GM18951 (cell line): ENCODE measurements around the gene TOP2B.

Experiments used
- POLR2A ChIP-seq: IDR thresholded peaks from 4 replicates; pipeline ENCODE4 v1.6.1; 2011; ENCODE audit warnings: mild to moderate bottlenecking; ENCODE audit not compliant: insufficient read length, insufficient read depth; ENCODE audit errors: extremely low read depth
- in situ Hi-C: fragments of 300-500 bp; cut with MboI; formaldehyde crosslinking; loops from one replicate; pipeline ENCODE4 v1.12.0; 2022; ENCODE audit warnings: low sequenced_read_pairs, mixed read lengths, inconsistent platforms; ENCODE audit not compliant: unreplicated experiment

TOP2B gene

GRCh38 chr3:25662736-25663320 lies 1.9 kb downstream of the TOP2B start:
- no peak for TF ChIP-seq POLR2A
- in situ Hi-C loops: loop anchor here (25.0 kb wide), 2 partner anchors 199 to 1049 kb away; no protein-coding TSS in a partner anchor

GRCh38 chr3:25661694-25662437 lies 2.8 kb downstream of the TOP2B start:
- no peak for TF ChIP-seq POLR2A
- in situ Hi-C loops: loop anchor here (25.0 kb wide), 2 partner anchors 200 to 1050 kb away; no protein-coding TSS in a partner anchor

GRCh38 chr3:25658836-25659235 lies 5.9 kb downstream of the TOP2B start:
- in situ Hi-C loops: loop anchor here (25.0 kb wide), 2 partner anchors 203 to 1053 kb away; no protein-coding TSS in a partner anchor
- no peak for TF ChIP-seq POLR2A

- in situ Hi-C loops: loop anchor here (25.0 kb wide), 2 partner anchors 205 to 1055 kb away; no protein-coding TSS in a partner anchor
- no peak for TF ChIP-seq POLR2A
Observed at GRCh38 chr3:25657293-25657692, 7.4 kb downstream of the TOP2B start.

GRCh38 chr3:25655659-25656058 lies 9.0 kb downstream of the TOP2B start:
- no peak for TF ChIP-seq POLR2A
- in situ Hi-C loops: loop anchor here (25.0 kb wide), 2 partner anchors 207 to 1057 kb away; no protein-coding TSS in a partner anchor

- no peak for TF ChIP-seq POLR2A
- in situ Hi-C loops: loop anchor here (25.0 kb wide), 2 partner anchors 208 to 1058 kb away; no protein-coding TSS in a partner anchor
Observed at GRCh38 chr3:25654576-25654975, 10.1 kb downstream of the TOP2B start.

- TF ChIP-seq POLR2A: no peak
- in situ Hi-C loops: loop anchor here (25.0 kb wide), 2 partner anchors 209 to 1059 kb away; no protein-coding TSS in a partner anchor
Observed at GRCh38 chr3:25653322-25653721, 11.4 kb downstream of the TOP2B start.

GRCh38 chr3:25652921-25653320 lies 11.8 kb downstream of the TOP2B start:
- TF ChIP-seq POLR2A: no peak

GRCh38 chr3:25648925-25649830 lies 15.5 kb downstream of the TOP2B start:
- in situ Hi-C loops: no loop called here
- no peak for TF ChIP-seq POLR2A

More at GRCh38 chr3:25652921-25653320, 11.8 kb downstream of the TOP2B start:
- in situ Hi-C loops: loop anchor here (25.0 kb wide), 2 partner anchors 209 to 1059 kb away; no protein-coding TSS in a partner anchor

- no peak for TF ChIP-seq POLR2A
Observed at GRCh38 chr3:25648107-25648535, 16.6 kb downstream of the TOP2B start.

GRCh38 chr3:25635038-25635437 lies 29.7 kb downstream of the TOP2B start:
- no peak for TF ChIP-seq POLR2A
- in situ Hi-C loops: no loop called here

More at GRCh38 chr3:25648107-25648535, 16.6 kb downstream of the TOP2B start:
- in situ Hi-C loops: no loop called here

GRCh38 chr3:25633919-25634318 lies 30.8 kb downstream of the TOP2B start:
- no peak for TF ChIP-seq POLR2A
- in situ Hi-C loops: no loop called here

GRCh38 chr3:25631989-25632388 lies 32.7 kb downstream of the TOP2B start:
- in situ Hi-C loops: no loop called here
- no peak for TF ChIP-seq POLR2A

GRCh38 chr3:25621087-25621486 lies 43.6 kb downstream of the TOP2B start:
- in situ Hi-C loops: no loop called here
- TF ChIP-seq POLR2A: no peak
